ENCODE results near the gene C9orf153. TPM values are rescaled to one million over a fixed set of nuclear protein-coding genes. Genes with fewer than 3 reads are reported as not detected.

Gene C9orf153
- under 1 TPM; 0.68 to 0.92 TPM for total RNA-seq

DNA sequence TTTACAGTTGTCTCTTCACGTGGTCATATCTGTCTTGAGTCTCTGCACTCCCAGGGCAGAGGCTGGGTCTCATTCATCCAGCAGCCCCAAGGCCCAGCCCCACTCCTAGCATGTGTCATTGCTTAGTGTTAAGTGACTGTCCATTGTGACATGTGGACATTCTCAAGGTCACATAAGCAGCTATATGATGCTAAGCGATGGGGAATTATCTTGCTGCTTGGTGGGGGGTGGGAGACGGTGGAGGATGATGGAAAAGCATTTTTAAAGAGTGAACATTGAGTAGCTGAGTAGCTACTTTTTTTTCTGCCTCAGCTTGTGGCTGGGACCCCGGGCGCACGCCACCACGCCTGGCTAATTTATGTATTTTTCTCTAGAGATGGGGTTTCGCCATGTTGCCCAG is at the start of gene C9orf153:
TSS of gene C9orf153 (minus strand) at position 101 of the 400 bp plus-strand sequence. CDS start 30,054 bp downstream, outside the sequence.
- Histone ChIP-seq H3K27ac (no peak within 1 kb of the TSS), H3K27me3 (replicated peaks; ENCODE audit: insufficient read depth) (no peaks in the 10 kb centered on the region), H3K4me1 (ENCODE audit: control insufficient read depth in 1 of 2, low read depth in 2 of 2) (no peaks in the 10 kb centered on the region), H3K36me3 (peaks cover 13% of the 10 kb centered on the region), H3K4me3 (no peak within 1 kb of the TSS), H3K9me3 (no peaks in the 10 kb centered on the region)
- DNase-seq (ENCODE audit: low spot score) (no peak), ATAC-seq (ENCODE audit: insufficient number of reproducible peaks, low FRiP score, low read depth) (no peak)
- TF ChIP-seq, protein P1, sequence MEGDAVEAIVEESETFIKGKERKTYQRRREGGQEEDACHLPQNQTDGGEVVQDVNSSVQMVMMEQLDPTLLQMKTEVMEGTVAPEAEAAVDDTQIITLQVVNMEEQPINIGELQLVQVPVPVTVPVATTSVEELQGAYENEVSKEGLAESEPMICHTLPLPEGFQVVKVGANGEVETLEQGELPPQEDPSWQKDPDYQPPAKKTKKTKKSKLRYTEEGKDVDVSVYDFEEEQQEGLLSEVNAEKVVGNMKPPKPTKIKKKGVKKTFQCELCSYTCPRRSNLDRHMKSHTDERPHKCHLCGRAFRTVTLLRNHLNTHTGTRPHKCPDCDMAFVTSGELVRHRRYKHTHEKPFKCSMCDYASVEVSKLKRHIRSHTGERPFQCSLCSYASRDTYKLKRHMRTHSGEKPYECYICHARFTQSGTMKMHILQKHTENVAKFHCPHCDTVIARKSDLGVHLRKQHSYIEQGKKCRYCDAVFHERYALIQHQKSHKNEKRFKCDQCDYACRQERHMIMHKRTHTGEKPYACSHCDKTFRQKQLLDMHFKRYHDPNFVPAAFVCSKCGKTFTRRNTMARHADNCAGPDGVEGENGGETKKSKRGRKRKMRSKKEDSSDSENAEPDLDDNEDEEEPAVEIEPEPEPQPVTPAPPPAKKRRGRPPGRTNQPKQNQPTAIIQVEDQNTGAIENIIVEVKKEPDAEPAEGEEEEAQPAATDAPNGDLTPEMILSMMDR (IDR thresholded peaks at IDR 0.05), result no peak

DNA sequence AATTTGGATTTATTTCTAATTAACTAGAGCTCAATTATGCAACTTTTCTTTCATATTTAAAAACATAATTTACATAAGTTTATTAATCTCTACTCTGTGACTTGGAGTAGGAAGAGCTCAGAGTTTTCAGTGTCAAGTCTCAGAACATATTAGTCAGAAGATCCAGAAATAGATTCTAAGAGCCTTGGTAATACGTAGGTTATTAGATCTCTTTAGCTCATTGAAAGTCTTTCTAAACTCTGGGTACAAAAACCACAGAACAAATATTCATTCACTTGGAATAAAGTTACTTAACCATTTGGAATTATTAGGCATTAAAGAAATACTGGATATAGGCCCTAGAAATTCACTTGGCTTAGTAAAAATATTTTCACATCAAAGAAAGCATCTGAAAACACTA is 49.2 kb upstream of the C9orf153 start:
- peaks cover 38% of the 10 kb centered on the region for H3K36me3 ChIP-seq

DNA sequence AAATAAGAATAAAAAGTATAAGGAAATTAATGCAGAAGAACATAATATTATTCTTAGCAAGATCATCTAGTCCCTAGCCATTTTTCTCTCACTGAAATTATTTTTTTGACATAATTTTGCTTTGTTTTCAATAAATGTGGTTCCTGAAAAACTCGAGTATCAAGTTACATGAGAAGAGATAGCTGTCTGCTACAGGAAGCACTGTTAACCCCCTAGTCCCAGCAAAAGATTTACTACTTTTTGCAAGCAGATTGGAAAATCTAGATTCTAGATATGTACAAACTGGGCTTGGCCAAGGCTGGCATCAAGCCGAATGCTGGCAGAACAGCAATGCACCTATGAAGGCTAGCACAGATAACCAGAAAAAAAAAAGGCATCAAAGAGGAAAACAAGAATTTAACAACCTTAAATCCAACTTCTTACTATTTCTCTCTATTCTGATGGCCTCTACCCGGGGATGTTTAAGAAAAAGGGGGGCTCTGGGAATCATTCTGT is 44.8 kb upstream of the C9orf153 start:
- Histone ChIP-seq H3K27ac (no peak overlapping the region), H3K36me3 (peaks cover 64% of the 10 kb centered on the region), H3K4me3 (no peak overlapping the region), H3K27me3 (replicated peaks; ENCODE audit: insufficient read depth) (no peaks in the 10 kb centered on the region), H3K4me1 (ENCODE audit: control insufficient read depth in 1 of 2, low read depth in 2 of 2) (no peaks in the 10 kb centered on the region), H3K9me3 (no peaks in the 10 kb centered on the region)
- no peak for ATAC-seq (ENCODE audit: insufficient number of reproducible peaks, low FRiP score, low read depth)
- DNase-seq (ENCODE audit: low spot score), result no peak
- TF ChIP-seq, protein P1 (IDR thresholded peaks at IDR 0.05), result no peak

More for the DNA sequence above, 49.2 kb upstream of the C9orf153 start:
- Histone ChIP-seq H3K27me3 (replicated peaks; ENCODE audit: insufficient read depth) (no peaks in the 10 kb centered on the region), H3K27ac (no peak overlapping the region), H3K4me1 (ENCODE audit: control insufficient read depth in 1 of 2, low read depth in 2 of 2) (no peaks in the 10 kb centered on the region), H3K9me3 (no peaks in the 10 kb centered on the region), H3K4me3 (no peak overlapping the region)
- ATAC-seq (ENCODE audit: insufficient number of reproducible peaks, low FRiP score, low read depth), result no peak
- TF ChIP-seq, protein P1 (IDR thresholded peaks at IDR 0.05), result no peak
- DNase-seq (ENCODE audit: low spot score), result no peak

DNA sequence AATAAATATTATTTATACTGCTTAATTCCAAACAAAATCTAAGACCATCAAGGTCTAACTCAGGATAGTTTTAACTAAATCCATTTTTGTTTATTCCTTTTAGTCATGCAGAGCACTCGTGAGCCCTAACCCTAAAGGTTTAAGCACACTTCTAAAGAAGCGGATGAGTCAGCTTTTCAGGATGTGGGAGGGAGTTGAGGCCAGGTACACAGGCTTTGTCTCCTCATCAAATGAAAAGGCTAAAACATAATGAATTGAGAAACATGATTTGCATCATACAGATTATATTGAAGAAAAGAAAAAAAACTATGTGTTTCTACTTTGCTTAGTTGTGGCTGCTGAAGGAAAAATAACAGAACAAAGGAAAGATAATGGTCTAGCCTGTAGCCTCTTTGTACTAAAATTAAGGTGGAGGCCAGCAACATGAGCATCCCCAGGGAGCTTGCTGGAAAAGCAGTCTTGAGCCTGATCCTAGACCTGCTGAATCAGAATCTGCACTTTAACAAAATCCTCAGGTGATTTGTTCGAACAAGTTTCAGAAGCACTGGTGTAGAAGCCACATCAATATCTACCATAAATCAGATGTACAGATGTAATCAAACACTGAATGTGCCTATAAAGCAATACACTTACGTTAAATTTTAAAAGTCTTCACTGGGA is 44.0 kb upstream of the C9orf153 start:
- Histone ChIP-seq H3K4me3 (no peak overlapping the region), H3K36me3 (peaks cover 71% of the 10 kb centered on the region), H3K27me3 (replicated peaks; ENCODE audit: insufficient read depth) (no peaks in the 10 kb centered on the region), H3K4me1 (ENCODE audit: control insufficient read depth in 1 of 2, low read depth in 2 of 2) (no peaks in the 10 kb centered on the region), H3K9me3 (no peaks in the 10 kb centered on the region), H3K27ac (no peak overlapping the region)
- ATAC-seq (ENCODE audit: insufficient number of reproducible peaks, low FRiP score, low read depth) (no peak), DNase-seq (ENCODE audit: low spot score) (no peak)
- TF ChIP-seq, protein P1 (IDR thresholded peaks at IDR 0.05), result no peak

DNA sequence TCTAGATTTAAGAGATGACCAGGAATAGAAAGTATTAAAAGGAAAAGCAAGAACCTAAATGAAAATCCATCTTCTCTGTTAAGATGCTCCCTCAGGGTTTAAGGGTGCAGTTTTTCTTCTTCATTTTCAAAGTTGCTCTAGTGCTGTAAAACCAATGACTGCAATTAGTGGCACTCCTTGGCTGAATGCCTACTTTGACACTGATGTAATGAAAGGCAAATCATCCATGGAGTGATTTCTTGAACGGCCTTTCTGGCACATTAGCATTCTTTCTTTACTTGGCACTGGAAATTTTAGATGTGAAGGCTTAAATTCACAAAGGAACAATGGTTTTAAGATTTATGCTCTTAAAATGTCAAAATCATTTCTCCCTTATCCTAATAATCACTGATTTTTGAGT is 42.2 kb upstream of the C9orf153 start:
- Histone ChIP-seq H3K4me1 (ENCODE audit: control insufficient read depth in 1 of 2, low read depth in 2 of 2) (no peaks in the 10 kb centered on the region), H3K36me3 (peaks cover 67% of the 10 kb centered on the region), H3K9me3 (no peaks in the 10 kb centered on the region), H3K27ac (no peak overlapping the region), H3K27me3 (replicated peaks; ENCODE audit: insufficient read depth) (no peaks in the 10 kb centered on the region), H3K4me3 (no peak overlapping the region)
- ATAC-seq (ENCODE audit: insufficient number of reproducible peaks, low FRiP score, low read depth) (no peak), DNase-seq (ENCODE audit: low spot score) (no peak)
- TF ChIP-seq, protein P1 (IDR thresholded peaks at IDR 0.05), result no peak
